Astrocyte of the spinal cord (primary cell): Measurements from ENCODE around the gene STARD3.

ENCODE experiments used
- DNase-seq: peaks from one replicate; pipeline ENCODE4 v3.0.0; 2011; ENCODE audit warnings: low read depth, low spot score
- H3K4me3 ChIP-seq: 2 replicates; pipeline ENCODE4 v1.5.1; 2011; ENCODE audit warnings: low read depth, mild to moderate bottlenecking, low read length, moderate library complexity
- in situ Hi-C: cut with HindIII; loops from 2 replicates; pipeline ENCODE4 v1.10.0; 2017; ENCODE audit warnings: low sequenced_read_pairs
- TF ChIP-seq, protein P1 (sequence below): IDR thresholded peaks from 2 replicates; pipeline ENCODE4 v1.5.1; 2012; ENCODE audit warnings: low read depth, mild to moderate bottlenecking, low read length, inconsistent platforms

The STARD3 gene

DNA sequence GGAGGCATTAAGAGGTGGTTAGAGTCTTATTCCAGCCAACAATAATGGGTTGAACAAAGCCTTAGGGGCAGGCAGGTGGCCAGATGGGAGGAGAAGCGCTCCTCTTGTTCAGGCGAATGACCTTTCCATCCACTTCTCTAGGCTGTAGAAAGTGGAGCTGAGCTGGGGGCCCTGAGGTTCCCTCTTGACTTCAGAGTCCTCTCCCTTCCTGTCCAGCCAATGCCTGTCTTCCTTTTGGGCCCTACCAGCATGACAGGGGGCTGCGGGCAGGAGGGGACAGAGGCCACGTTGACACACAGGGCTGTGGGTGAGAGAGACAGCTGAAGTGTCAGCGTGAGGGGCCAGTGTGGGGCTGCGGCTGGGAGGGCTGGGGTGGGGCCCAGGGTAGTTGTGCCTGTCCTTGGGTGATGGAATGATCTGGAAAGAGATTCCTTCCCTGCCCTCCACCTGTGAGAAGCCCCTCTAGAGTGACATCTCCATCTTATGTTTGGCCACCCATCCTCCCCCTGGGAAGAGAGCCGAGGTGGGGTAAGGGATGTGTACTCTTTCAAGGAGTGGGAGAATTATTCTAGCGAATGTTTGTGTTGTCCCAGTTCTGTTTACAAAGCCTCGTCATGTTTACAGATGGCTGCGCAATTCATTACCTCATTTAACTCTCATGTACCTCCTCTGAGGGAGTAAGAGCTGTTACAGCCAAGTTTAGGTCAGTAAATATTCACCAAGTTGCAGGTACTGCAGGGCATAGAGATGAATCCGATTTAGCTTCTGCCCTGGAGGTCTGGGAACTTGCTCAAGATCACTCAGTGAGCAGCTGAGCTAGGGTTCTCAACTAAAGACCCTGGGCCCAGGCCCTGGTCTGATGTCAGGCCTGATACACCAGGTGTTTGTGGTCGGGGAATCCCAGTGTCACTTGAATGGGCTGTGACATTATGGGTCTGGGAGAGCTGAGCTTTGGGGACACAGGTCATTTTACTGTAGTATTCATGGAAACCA lies 66.3 kb downstream of the STARD3 start:
- no peak for DNase-seq
- in situ Hi-C loops, result no loop called here
- no peak overlapping the region for H3K4me3 ChIP-seq
- TF ChIP-seq, protein P1, sequence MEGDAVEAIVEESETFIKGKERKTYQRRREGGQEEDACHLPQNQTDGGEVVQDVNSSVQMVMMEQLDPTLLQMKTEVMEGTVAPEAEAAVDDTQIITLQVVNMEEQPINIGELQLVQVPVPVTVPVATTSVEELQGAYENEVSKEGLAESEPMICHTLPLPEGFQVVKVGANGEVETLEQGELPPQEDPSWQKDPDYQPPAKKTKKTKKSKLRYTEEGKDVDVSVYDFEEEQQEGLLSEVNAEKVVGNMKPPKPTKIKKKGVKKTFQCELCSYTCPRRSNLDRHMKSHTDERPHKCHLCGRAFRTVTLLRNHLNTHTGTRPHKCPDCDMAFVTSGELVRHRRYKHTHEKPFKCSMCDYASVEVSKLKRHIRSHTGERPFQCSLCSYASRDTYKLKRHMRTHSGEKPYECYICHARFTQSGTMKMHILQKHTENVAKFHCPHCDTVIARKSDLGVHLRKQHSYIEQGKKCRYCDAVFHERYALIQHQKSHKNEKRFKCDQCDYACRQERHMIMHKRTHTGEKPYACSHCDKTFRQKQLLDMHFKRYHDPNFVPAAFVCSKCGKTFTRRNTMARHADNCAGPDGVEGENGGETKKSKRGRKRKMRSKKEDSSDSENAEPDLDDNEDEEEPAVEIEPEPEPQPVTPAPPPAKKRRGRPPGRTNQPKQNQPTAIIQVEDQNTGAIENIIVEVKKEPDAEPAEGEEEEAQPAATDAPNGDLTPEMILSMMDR, result no peak

DNA sequence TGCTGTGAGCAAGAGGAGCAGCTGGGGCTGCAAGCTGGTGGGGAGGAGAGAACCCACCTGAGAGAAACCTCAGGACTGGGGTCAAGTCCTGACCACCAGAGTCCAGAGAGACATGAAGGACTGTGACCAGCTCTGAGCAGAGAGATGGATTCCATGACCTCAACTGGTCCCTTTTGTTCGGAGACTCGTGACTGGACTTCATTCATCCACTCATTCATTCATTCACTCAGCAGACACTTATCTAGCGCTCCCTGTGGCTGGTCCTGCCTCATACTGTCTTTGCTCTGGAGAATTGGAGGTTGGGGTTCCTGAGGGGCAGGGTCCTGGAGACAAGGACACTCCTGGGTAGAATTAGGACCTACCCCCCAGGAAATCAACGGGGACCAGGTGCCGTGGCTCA lies 67.0 kb downstream of the STARD3 start:
- in situ Hi-C loops, result no loop called here
- H3K4me3 ChIP-seq, result no peak overlapping the region
- TF ChIP-seq, protein P1, result no peak
- no peak for DNase-seq

DNA sequence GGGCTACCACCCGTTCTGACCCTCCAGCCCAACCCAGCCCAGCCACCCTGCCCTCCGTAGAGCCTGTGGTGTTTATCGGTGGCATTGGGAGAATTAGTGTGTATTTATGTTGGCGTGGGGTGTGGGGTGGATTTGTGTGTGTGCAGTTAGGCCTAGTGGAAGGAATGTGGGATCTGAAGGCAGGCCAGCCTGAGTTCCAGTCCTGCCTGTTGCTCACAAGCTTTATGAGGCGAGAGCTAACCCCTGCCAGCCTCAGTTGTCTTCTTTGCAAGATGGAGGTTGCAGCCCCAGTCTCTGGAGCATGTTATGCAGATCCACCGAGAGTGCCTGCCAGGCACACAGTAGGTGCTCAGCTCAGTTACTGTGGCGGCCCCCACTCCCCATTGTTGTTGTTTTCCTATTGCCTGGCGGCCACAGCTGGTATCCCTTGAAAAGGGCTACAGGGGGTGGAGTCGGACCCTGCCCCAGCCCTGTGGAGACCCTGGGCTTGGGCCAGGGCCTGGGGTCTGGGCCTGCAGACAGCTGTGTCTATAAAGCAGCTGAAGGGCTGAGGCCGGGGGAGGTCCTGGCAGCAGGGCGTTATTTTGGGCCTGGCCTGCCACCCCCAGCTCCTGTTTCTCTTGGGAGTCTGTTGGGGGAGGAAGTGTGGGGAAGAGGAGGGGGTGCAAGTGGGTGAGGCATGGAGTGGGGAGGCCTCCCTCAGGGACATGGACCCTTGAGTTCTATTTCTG lies 68.0 kb downstream of the STARD3 start:
- H3K4me3 ChIP-seq, result no peak overlapping the region

DNA sequence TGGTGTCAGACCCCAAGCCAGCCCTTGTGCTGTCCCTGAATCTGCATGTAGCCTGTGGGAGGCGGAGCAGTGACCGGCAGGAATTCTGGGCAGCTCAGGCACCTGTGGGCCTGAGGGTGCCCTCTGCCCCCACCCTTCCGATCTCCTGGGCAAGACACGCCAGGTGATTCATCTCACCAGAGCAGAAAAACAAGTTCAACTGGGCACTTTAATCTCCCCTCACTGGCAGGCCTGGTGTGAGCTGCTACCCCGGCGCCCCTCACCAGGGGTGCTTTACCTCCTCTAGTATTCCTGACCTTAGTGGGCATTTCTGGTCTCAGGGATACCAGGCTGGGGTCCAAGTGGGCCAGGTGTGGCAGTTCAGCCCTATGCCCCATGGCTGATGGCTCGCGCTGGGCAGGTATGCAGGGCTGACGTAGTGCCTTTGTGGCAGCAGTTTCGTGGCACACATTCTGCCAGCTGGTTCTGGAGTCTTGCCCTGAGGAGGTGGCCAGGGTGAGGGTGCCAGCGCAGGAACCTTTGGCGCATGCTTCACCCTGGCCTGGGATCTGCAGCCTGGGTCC lies 68.9 kb downstream of the STARD3 start:
- TF ChIP-seq, protein P1, result no peak
- in situ Hi-C loops, result no loop called here
- no peak overlapping the region for H3K4me3 ChIP-seq
- DNase-seq, result no peak

More for the DNA sequence above, 68.0 kb downstream of the STARD3 start:
- DNase-seq, result peak; percentile 29
- TF ChIP-seq, protein P1, result peak; percentile 33
- in situ Hi-C loops, result no loop called here

DNA sequence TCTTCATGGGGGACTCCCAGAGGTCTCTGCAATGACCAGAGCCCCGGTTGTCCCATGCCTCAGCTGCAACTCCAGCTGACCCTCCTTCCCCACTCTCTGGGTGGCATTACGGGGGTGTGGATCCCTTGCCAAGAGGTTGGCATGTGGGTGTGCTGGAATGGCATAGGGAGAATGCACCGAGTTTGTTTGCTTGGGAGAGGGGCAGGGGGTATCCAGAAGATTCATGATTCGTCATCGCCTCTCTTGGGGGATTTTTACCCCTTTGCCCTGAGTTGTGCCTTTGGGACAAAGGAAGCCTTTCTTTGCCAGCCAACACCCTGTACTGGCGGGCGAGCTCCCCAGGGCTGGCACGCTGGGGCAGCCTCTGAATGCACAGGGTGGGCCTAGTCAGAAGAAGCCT lies 69.4 kb downstream of the STARD3 start:
- no peak overlapping the region for H3K4me3 ChIP-seq
- in situ Hi-C loops, result no loop called here
- no peak for DNase-seq
- TF ChIP-seq, protein P1, result no peak

DNA sequence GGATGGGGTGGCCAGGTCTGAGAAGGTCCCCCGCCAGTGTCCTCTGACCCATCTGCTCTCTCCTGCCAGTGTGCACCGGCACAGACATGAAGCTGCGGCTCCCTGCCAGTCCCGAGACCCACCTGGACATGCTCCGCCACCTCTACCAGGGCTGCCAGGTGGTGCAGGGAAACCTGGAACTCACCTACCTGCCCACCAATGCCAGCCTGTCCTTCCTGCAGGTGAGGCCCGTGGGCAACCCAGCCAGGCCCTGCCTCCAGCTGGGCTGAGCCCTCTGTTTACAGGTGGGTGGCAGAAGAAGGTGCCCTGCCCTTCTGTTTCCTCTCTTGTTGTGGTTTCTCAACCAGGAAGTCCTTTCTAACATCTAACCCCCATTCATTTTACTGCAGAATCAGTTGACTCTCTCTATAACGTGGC lies 70.0 kb downstream of the STARD3 start:
- H3K4me3 ChIP-seq, result no peak overlapping the region
- in situ Hi-C loops, result no loop called here
- TF ChIP-seq, protein P1, result no peak
- DNase-seq, result no peak
